ENCODE data around the gene TSPAN2.
A peak's percentile ranks its signal among the peaks of the same experiment; 100 is the strongest.

TSPAN2 gene

GRCh38 chr1:115067161-115067859, 22.0 kb downstream of the TSPAN2 start:
- peak; percentile 71 for DNase-seq (ENCODE audit: low read depth, low spot score)
- no peak overlapping the region for H3K4me3 ChIP-seq (ENCODE audit: low read depth, low read length)
- TF ChIP-seq CTCF (IDR thresholded peaks at IDR 0.05; ENCODE audit: low read depth, low read length) = no peak
- in situ Hi-C loops (cut with HindIII; ENCODE audit: low sequenced_read_pairs) = no loop called here

GRCh38 chr1:115065021-115065420, 24.3 kb downstream of the TSPAN2 start:
- TF ChIP-seq CTCF (IDR thresholded peaks at IDR 0.05; ENCODE audit: low read depth, low read length) = no peak
- DNase-seq (ENCODE audit: low read depth, low spot score) = peak; percentile 30
- no peak overlapping the region for H3K4me3 ChIP-seq (ENCODE audit: low read depth, low read length)
- in situ Hi-C loops (cut with HindIII; ENCODE audit: low sequenced_read_pairs) = no loop called here

- DNase-seq (ENCODE audit: low read depth, low spot score) = no peak
- in situ Hi-C loops (cut with HindIII; ENCODE audit: low sequenced_read_pairs) = no loop called here
- TF ChIP-seq CTCF (IDR thresholded peaks at IDR 0.05; ENCODE audit: low read depth, low read length) = no peak
- no peak overlapping the region for H3K4me3 ChIP-seq (ENCODE audit: low read depth, low read length)
These were observed 24.8 kb downstream of the TSPAN2 start for GRCh38 chr1:115064461-115064860.

GRCh38 chr1:115063228-115063901, 25.9 kb downstream of the TSPAN2 start:
- no peak overlapping the region for H3K4me3 ChIP-seq (ENCODE audit: low read depth, low read length)
- no peak for TF ChIP-seq CTCF (IDR thresholded peaks at IDR 0.05; ENCODE audit: low read depth, low read length)
- peak; percentile 52 for DNase-seq (ENCODE audit: low read depth, low spot score)
- in situ Hi-C loops (cut with HindIII; ENCODE audit: low sequenced_read_pairs) = no loop called here

GRCh38 chr1:115062542-115063004, 26.7 kb downstream of the TSPAN2 start:
- peak; percentile 86 for DNase-seq (ENCODE audit: low read depth, low spot score)
- in situ Hi-C loops (cut with HindIII; ENCODE audit: low sequenced_read_pairs) = no loop called here
- H3K4me3 ChIP-seq (ENCODE audit: low read depth, low read length) = no peak overlapping the region
- no peak for TF ChIP-seq CTCF (IDR thresholded peaks at IDR 0.05; ENCODE audit: low read depth, low read length)

GRCh38 chr1:115060501-115060900, 28.8 kb downstream of the TSPAN2 start:
- H3K4me3 ChIP-seq (ENCODE audit: low read depth, low read length) = no peak overlapping the region
- TF ChIP-seq CTCF (IDR thresholded peaks at IDR 0.05; ENCODE audit: low read depth, low read length) = no peak
- in situ Hi-C loops (cut with HindIII; ENCODE audit: low sequenced_read_pairs) = no loop called here
- DNase-seq (ENCODE audit: low read depth, low spot score) = no peak
